ENCODE data around the gene IGF2BP3.

DNA sequence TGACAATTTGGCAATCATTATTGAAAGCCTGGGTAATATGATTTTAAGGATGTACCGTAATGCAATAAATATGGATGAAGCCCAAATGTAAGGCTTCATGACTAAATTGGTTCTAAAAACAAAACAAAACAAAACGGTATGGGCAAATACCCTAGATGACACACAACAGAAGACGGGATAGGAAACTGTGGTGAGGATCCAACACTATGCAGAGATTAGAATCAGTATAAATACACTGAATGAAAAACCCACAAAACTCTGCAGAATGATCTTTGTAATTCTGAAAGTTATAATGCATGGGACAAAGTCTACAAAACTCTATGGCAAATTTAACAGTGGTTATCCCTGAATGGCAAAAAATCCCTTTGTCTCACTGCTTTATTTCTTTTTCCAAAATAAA, 113.6 kb downstream of the IGF2BP3 start:
- TF ChIP-seq TCF7L2 (IDR thresholded peaks at IDR 0.05; ENCODE audit: low read depth, low read length) (no peak), POLR2AphosphoS5 (IDR thresholded peaks at IDR 0.05; ENCODE audit: low read depth, low read length) (no peak)

Data from Panc1 (cell line).